Naive B cell (primary cell): Measurements from ENCODE around the gene RNF223. TPM values are rescaled to one million over a fixed set of nuclear protein-coding genes. Genes with fewer than 3 reads are reported as not detected.

Experiments
- ATAC-seq, 2 donors: fragments of 150-1000 bp; cut with Tn5 transposase; 2 replicates each; pipeline ENCODE4 v1.10.0; 2021; ENCODE audit warnings: low read depth in 2 of 2, mild to moderate bottlenecking in 2 of 2, moderate library complexity in 2 of 2
- DNase-seq: peaks from one replicate; pipeline ENCODE4 v3.0.0; 2022
- H3K27ac Mint-ChIP-seq, 6 donors: one replicate each; pipeline ENCODE4 v1.8.0; 2020 to 2022; ENCODE audit warnings: mild to moderate bottlenecking in 6 of 6, mixed read lengths in 6 of 6, moderate library complexity in 5 of 6, inconsistent platforms in 2 of 6
- H3K27me3 Mint-ChIP-seq, 3 donors: one replicate each; pipeline ENCODE4 v1.8.0; 2021 to 2022; ENCODE audit warnings: mixed read lengths in 3 of 3, mild to moderate bottlenecking in 1 of 3
- H3K36me3 Mint-ChIP-seq, 2 donors: one replicate each; pipeline ENCODE4 v1.8.0; 2020 to 2022; ENCODE audit warnings: mixed read lengths in 2 of 2, inconsistent platforms in 1 of 2, mild to moderate bottlenecking in 1 of 2
- H3K4me1 Mint-ChIP-seq, 3 donors: one replicate each; pipeline ENCODE4 v1.8.0; 2020 to 2022; ENCODE audit warnings: mixed read lengths in 3 of 3, inconsistent platforms in 1 of 3, mild to moderate bottlenecking in 1 of 3, moderate library complexity in 1 of 3
- H3K4me3 Mint-ChIP-seq, 8 donors: one replicate each; pipeline ENCODE4 v1.8.0; 2020 to 2022; ENCODE audit warnings: mild to moderate bottlenecking in 8 of 8, mixed read lengths in 8 of 8, moderate library complexity in 8 of 8, inconsistent platforms in 2 of 8
- H3K9me3 Mint-ChIP-seq, 7 donors: one replicate each; pipeline ENCODE4 v1.8.0; 2020 to 2022; ENCODE audit warnings: mixed read lengths in 7 of 7, mild to moderate bottlenecking in 5 of 7, inconsistent platforms in 2 of 7, moderate library complexity in 1 of 7
- polyA plus RNA-seq, 6 donors: library from polyadenylated mRNA; unstranded; fragments of 300-500 nt; fragmentation: Illumina TruSeq; gene quantifications; one replicate each; pipeline ENCODE4 v1.2.3, GENCODE V29; 2021; ENCODE audit warnings: low read depth in 6 of 6

The RNF223 gene
- polyA plus RNA-seq, 6 donors from 2014 or later = not detected

GRCh38 chr1:1023700-1024099 is 50.4 kb downstream of the RNF223 start:
- DNase-seq (no peak), ATAC-seq (no peak)
- H3K36me3 Mint-ChIP-seq = no peaks in the 10 kb centered on the region
- no peaks in the 10 kb centered on the region for H3K9me3 Mint-ChIP-seq
- H3K27me3 Mint-ChIP-seq = peaks cover 0 to 20% (median 10%) of the 10 kb centered on the region in 3 donors
- H3K4me3 Mint-ChIP-seq = peak overlapping the region in 2 of 8 donors; percentile 19 to 65
- H3K27ac Mint-ChIP-seq = no peak overlapping the region
- H3K4me1 Mint-ChIP-seq = peaks cover 6 to 12% (median 7%) of the 10 kb centered on the region in 3 donors

- Mint-ChIP-seq H3K4me3 (peak overlapping the region in 5 of 8 donors; percentile 20 to 77 (median 53)), H3K27me3 (peaks cover 0 to 20% (median 10%) of the 10 kb centered on the region in 3 donors), H3K4me1 (peaks cover 6 to 12% (median 8%) of the 10 kb centered on the region in 3 donors), H3K36me3 (no peaks in the 10 kb centered on the region), H3K27ac (peak overlapping the region in 2 of 6 donors; percentile 56 to 57), H3K9me3 (no peaks in the 10 kb centered on the region)
- no peak for ATAC-seq
- DNase-seq = no peak
Measured at GRCh38 chr1:1022302-1023009, 51.6 kb downstream of the RNF223 start.

- peaks cover 6 to 17% (median 12%) of the 10 kb centered on the region in 3 donors for H3K4me1 Mint-ChIP-seq
- no peak for DNase-seq
- no peaks in the 10 kb centered on the region for H3K36me3 Mint-ChIP-seq
- no peaks in the 10 kb centered on the region for H3K9me3 Mint-ChIP-seq
- peak overlapping the region in 3 of 8 donors; percentile 4 to 78 (median 77) for H3K4me3 Mint-ChIP-seq
- H3K27ac Mint-ChIP-seq = no peak overlapping the region
- H3K27me3 Mint-ChIP-seq = peaks cover 0 to 20% (median 10%) of the 10 kb centered on the region in 3 donors
- no peak for ATAC-seq
Measured at GRCh38 chr1:1021920-1022259, 52.2 kb downstream of the RNF223 start.

- DNase-seq = no peak
- ATAC-seq = no peak
- Mint-ChIP-seq H3K4me3 (peak overlapping the region; percentile 29 to 80 (median 60)), H3K36me3 (no peaks in the 10 kb centered on the region), H3K27me3 (peaks cover 0 to 20% (median 10%) of the 10 kb centered on the region in 3 donors), H3K4me1 (peaks cover 6 to 17% (median 12%) of the 10 kb centered on the region in 3 donors), H3K27ac (no peak overlapping the region), H3K9me3 (no peaks in the 10 kb centered on the region)
Measured at GRCh38 chr1:1021010-1021919, 52.8 kb downstream of the RNF223 start.

Other genes starting within 250 kb of the RNF223 start
- gene SAMD11, start 150.4 kb downstream of the RNF223 start, polyA plus RNA-seq = under 1 TPM in 2 of 6 donors, not detected in 4; 0.19 to 0.40 TPM
- 10 to 100 TPM; 50.8 to 78.2 (median 60.4) TPM for gene NOC2L, start 115.0 kb downstream of the RNF223 start, polyA plus RNA-seq
- 1 to 10 TPM in 4 of 6 donors, under 1 TPM in 1, not detected in 1; 0.70 to 1.8 (median 1.4) TPM for gene KLHL17, start 113.7 kb downstream of the RNF223 start, polyA plus RNA-seq
- not detected for gene PLEKHN1, start 107.8 kb downstream of the RNF223 start, polyA plus RNA-seq
- not detected for gene PERM1, start 92.2 kb downstream of the RNF223 start, polyA plus RNA-seq
- gene HES4, start 74.2 kb downstream of the RNF223 start, polyA plus RNA-seq = under 1 TPM in 2 of 6 donors, not detected in 4; 0.45 to 0.64 TPM
- 100 to 1,000 TPM in 4 of 6 donors, 10 to 100 TPM in 2; 55.1 to 183 (median 124) TPM for gene ISG15, start 60.8 kb downstream of the RNF223 start, polyA plus RNA-seq
- gene AGRN, start 54.2 kb downstream of the RNF223 start, polyA plus RNA-seq = under 1 TPM in 2 of 6 donors, not detected in 4; 0.04 to 0.52 TPM
- 1 to 10 TPM in 5 of 6 donors, not detected in 1; 2.0 to 6.3 (median 4.3) TPM for gene C1orf159, start 41.8 kb upstream of the RNF223 start, polyA plus RNA-seq
- not detected for gene TTLL10, start 99.6 kb upstream of the RNF223 start, polyA plus RNA-seq
- gene TNFRSF18, start 132.3 kb upstream of the RNF223 start, polyA plus RNA-seq = 10 to 100 TPM in 1 of 6 donors, 1 to 10 TPM in 5; 2.4 to 13.0 (median 7.9) TPM
- under 1 TPM in 3 of 6 donors, not detected in 3; 0.18 to 0.36 (median 0.32) TPM for gene TNFRSF4, start 139.8 kb upstream of the RNF223 start, polyA plus RNA-seq
- 100 to 1,000 TPM in 1 of 6 donors, 10 to 100 TPM in 5; 64.8 to 101 (median 85.4) TPM for gene SDF4, start 157.7 kb upstream of the RNF223 start, polyA plus RNA-seq
- 10 to 100 TPM in 5 of 6 donors, 1 to 10 TPM in 1; 6.9 to 22.9 (median 12.9) TPM for gene B3GALT6, start 157.9 kb upstream of the RNF223 start, polyA plus RNA-seq
- gene C1QTNF12, start 172.4 kb upstream of the RNF223 start, polyA plus RNA-seq = not detected
- gene UBE2J2, start 199.5 kb upstream of the RNF223 start, polyA plus RNA-seq = 100 to 1,000 TPM in 1 of 6 donors, 10 to 100 TPM in 5; 75.1 to 112 (median 87.4) TPM
- gene SCNN1D, start 206.1 kb upstream of the RNF223 start, polyA plus RNA-seq = not detected
- gene ACAP3, start 233.6 kb upstream of the RNF223 start, polyA plus RNA-seq = 1 to 10 TPM; 1.9 to 7.2 (median 3.1) TPM
- gene PUSL1, start 234.3 kb upstream of the RNF223 start, polyA plus RNA-seq = 10 to 100 TPM in 5 of 6 donors, 1 to 10 TPM in 1; 7.2 to 17.2 (median 11.9) TPM